ENCODE measurements around the gene NPHP1. TPM values are rescaled to one million over a fixed set of nuclear protein-coding genes. Genes with fewer than 3 reads are reported as not detected.

Gene NPHP1
- polyA plus RNA-seq, 3 donors = 0.51 TPM; not detected in 2

- H2AFZ ChIP-seq (ENCODE audit: insufficient read depth, low read depth, low read length, poor library complexity, severe bottlenecking) = no peak overlapping the region
- WGBS (ENCODE audit: insufficient coverage) = no CpG with 5 or more reads among the region's 1 CpG
- TF ChIP-seq CTCF (IDR thresholded peaks at IDR 0.05) = no peak
- H3K27ac ChIP-seq (ENCODE audit: low read depth in 1 of 2, low read length in 2 of 2) = no peak overlapping the region
- H4K20me1 ChIP-seq (ENCODE audit: insufficient read depth, low read length) = no peaks in the 10 kb centered on the region
- H3K9me3 ChIP-seq (replicated peaks in 1 of 2; ENCODE audit: control insufficient read depth in 1 of 2, insufficient read depth in 1 of 2, low read length in 2 of 2) = no peaks in the 10 kb centered on the region
- Mint-ChIP-seq H3K9me3 (peaks cover 0 to 2% (median 0%) of the 10 kb centered on the region in 7 donors), H3K4me1 (peaks cover 3% of the 10 kb centered on the region), H3K4me3 (no peak overlapping the region), H3K27me3 (ENCODE audit: low read depth in 3 of 3) (peaks cover 2 to 5% (median 2%) of the 10 kb centered on the region in 3 donors), H3K36me3 (no peaks in the 10 kb centered on the region), H3K27ac (no peak overlapping the region)
- no peak overlapping the region for H3K9ac ChIP-seq (ENCODE audit: insufficient read depth, low read length, poor library complexity, severe bottlenecking)
- no peak overlapping the region for H3K4me3 ChIP-seq (replicated peaks in 1 of 3; ENCODE audit: low read depth in 2 of 3, low read length in 3 of 3)
- H3K79me2 ChIP-seq (ENCODE audit: insufficient read depth, low read length) = no peaks in the 10 kb centered on the region
- intact Hi-C loops (cut with micrococcal nuclease) = no loop called here
- H3K27me3 ChIP-seq (ENCODE audit: control insufficient read depth in 2 of 2, insufficient read depth in 2 of 2, low read length in 2 of 2) = no peaks in the 10 kb centered on the region
- H3K4me2 ChIP-seq (replicated peaks; ENCODE audit: extremely low read depth, low read length, poor library complexity, severe bottlenecking) = no peak overlapping the region
- DNase-seq = no peak
- H3K4me1 ChIP-seq (ENCODE audit: control insufficient read depth in 1 of 2, insufficient read depth in 2 of 2, low read length in 2 of 2) = peaks cover 0 to 3% of the 10 kb centered on the region in 2 donors
- no peaks in the 10 kb centered on the region for H3K36me3 ChIP-seq (replicated peaks in 1 of 2; ENCODE audit: control insufficient read depth in 1 of 2, insufficient read depth in 2 of 2, low read length in 2 of 2)
These were observed 31.3 kb downstream of the NPHP1 start for GRCh38 chr2:110173523-110173922.

GRCh38 chr2:110172506-110172905 is 32.3 kb downstream of the NPHP1 start:
- Mint-ChIP-seq H3K4me1 (peaks cover 3% of the 10 kb centered on the region), H3K9me3 (peaks cover 0 to 2% (median 0%) of the 10 kb centered on the region in 7 donors), H3K36me3 (no peaks in the 10 kb centered on the region), H3K4me3 (no peak overlapping the region), H3K27ac (no peak overlapping the region), H3K27me3 (ENCODE audit: low read depth in 3 of 3) (peaks cover 2 to 5% (median 2%) of the 10 kb centered on the region in 3 donors)
- Histone ChIP-seq H2AFZ (ENCODE audit: insufficient read depth, low read depth, low read length, poor library complexity, severe bottlenecking) (no peak overlapping the region), H3K4me1 (ENCODE audit: control insufficient read depth in 1 of 2, insufficient read depth in 2 of 2, low read length in 2 of 2) (peaks cover 0 to 3% of the 10 kb centered on the region in 2 donors), H3K36me3 (replicated peaks in 1 of 2; ENCODE audit: control insufficient read depth in 1 of 2, insufficient read depth in 2 of 2, low read length in 2 of 2) (no peaks in the 10 kb centered on the region), H3K4me3 (replicated peaks in 1 of 3; ENCODE audit: low read depth in 2 of 3, low read length in 3 of 3) (no peak overlapping the region), H3K27ac (ENCODE audit: low read depth in 1 of 2, low read length in 2 of 2) (no peak overlapping the region), H3K9me3 (replicated peaks in 1 of 2; ENCODE audit: control insufficient read depth in 1 of 2, insufficient read depth in 1 of 2, low read length in 2 of 2) (no peaks in the 10 kb centered on the region), H3K27me3 (ENCODE audit: control insufficient read depth in 2 of 2, insufficient read depth in 2 of 2, low read length in 2 of 2) (no peaks in the 10 kb centered on the region), H3K4me2 (replicated peaks; ENCODE audit: extremely low read depth, low read length, poor library complexity, severe bottlenecking) (no peak overlapping the region), H3K79me2 (ENCODE audit: insufficient read depth, low read length) (no peaks in the 10 kb centered on the region), H3K9ac (ENCODE audit: insufficient read depth, low read length, poor library complexity, severe bottlenecking) (no peak overlapping the region), H4K20me1 (ENCODE audit: insufficient read depth, low read length) (no peaks in the 10 kb centered on the region)
- WGBS (ENCODE audit: insufficient coverage) = 100% methylated on average over 1 of the region's 6 CpGs
- no peak for TF ChIP-seq CTCF (IDR thresholded peaks at IDR 0.05)
- no peak for DNase-seq
- intact Hi-C loops (cut with micrococcal nuclease) = no loop called here
